Stimulated activated CD4-positive, alpha-beta T cell treated with anti-CD3 and anti-CD28 coated beads, Interleukin-4, amount 100 ng/mL, for 1 hour (primary cell): Measurements from ENCODE around the gene GRIP1.

ENCODE experiments used
- DNase-seq: peaks from one replicate; pipeline ENCODE4 v3.0.0-alpha.2; 2020

The GRIP1 gene

GRCh38 chr12:66365718-66366490 is 313.0 kb downstream of the GRIP1 start:
- DNase-seq = no peak

- no peak for DNase-seq
These were observed 317.2 kb downstream of the GRIP1 start for GRCh38 chr12:66361703-66362102.

DNA sequence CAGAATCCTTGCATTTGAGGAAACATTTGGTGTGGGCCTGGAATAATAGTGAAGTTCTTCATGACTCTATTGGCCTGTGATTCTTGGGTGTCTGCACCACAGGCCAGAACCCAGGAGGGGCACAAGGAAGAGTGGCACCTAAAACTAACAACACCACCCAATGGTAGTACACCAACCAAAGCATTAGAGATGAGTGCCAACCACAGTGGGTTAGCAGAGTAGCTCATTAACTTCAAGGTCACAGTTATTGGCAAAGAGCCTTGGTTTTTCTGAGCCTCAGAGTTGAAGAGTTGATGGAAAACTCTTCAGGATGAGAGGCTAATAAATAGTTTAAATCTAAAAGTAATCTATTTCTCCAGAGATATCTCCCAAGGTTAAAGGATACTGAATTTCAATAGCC is 319.6 kb downstream of the GRIP1 start:
- DNase-seq = no peak

DNA sequence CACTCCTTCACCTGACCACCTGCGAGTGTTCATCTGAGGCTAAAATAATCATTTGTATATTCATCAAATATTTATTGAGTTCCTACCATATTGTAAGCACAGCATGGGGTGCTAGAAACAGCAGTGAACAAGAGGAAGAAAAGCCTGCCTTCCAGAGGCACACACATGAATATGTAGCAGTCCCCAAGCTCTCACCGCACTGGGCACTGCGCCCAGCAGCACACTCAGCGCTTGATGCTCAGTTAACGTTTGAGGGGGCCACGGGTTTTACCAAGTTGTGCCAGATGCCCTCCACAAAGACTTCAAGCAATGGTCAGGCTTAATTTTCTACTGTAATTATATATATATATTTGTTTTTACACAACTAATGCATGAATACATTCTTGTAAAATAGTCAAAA is 324.6 kb downstream of the GRIP1 start:
- DNase-seq = no peak

DNA sequence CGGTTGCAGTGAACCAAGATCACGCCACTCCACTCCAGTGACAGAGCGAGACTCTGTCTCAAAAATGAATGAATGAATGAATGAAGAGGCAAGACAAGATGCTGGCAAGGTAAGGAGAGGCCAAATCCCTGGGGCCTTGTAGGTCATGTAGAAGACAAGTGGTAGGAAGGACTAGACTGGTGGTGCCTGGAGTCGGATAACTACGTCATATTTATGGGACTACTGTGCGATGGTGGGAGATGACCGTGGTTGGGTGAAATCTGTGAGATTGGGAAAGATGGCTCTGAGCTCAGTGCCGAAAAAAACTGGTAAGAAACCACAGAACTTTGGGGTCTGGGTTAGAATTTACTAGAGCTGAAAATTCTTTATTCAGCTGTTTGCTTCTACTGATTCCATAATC is 326.0 kb downstream of the GRIP1 start:
- DNase-seq = no peak

DNA sequence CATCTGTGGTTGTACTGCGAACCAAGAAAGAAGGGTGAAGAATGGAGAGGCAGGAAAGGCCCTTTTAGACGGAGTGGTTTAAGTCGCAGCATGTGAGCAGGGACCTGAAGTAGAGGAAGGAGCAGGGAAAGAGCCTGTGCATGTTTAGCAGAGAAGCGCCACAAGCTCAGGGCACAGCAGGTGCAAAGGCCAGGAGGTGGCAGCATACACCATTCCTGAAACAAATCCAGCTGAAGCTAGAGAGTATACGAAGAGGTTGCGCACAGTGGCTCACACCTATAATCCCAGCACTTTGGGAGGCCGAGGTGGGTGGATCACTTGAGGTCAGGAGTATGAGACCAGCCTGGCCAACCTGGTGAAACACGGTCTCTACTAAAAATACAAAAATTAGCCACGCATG is 326.7 kb downstream of the GRIP1 start:
- no peak for DNase-seq

DNA sequence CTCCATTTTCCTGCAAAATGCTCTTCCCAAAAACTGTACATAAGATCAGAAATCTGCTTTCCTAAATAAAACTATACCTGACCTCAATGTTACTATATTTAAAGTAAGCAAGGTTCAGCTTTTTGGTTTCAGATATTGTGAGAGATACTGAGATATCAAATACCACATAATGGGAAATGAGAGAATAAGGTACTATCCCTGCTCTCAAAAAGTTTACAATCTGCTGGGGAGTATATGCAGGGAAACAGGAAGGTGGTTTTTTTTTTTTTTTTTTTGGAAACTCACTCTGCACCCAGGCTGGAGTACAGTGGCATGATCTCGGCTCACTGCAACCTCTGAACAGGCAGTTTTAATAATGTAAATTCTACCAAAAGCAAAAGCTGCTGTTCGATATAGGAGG is 327.6 kb downstream of the GRIP1 start:
- no peak for DNase-seq

DNA sequence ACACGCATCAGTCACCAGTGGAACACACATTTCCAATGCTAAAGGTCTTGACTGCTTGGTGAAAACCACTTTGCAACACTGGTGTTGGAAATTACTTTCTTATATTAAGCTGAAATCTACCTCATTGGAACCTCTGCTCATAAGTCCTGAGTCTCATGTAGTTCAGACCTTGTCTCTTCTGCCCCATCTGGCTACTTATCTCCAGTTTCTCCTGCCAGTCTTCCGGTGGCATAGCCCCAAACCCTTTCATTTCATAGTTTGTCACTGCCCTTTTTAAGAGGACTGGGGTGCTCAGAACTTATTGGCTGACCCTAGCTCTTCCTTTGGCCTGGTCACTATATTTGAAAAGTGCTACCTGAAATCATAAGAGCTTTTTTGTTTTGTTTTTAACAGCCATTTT is 332.9 kb downstream of the GRIP1 start:
- DNase-seq = no peak

DNA sequence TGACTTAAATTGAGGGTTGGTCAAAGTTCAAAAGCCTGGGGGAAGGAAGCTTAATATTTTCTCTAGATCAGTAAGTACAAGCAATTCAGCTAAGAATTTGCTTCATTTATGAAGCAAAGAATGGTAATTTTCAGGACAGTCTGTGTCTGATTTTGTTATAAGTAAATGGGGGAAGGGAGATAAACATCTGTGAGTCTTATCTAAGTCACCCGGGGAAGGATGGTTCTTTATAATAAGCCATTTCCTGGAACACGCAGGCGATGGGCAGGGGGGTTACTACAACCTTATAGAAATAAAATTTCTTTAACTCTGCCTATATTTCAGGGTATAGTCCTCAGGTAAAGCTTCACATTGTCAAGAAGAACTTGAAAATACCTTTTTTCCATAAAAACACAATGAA is 333.7 kb downstream of the GRIP1 start:
- DNase-seq = no peak

DNA sequence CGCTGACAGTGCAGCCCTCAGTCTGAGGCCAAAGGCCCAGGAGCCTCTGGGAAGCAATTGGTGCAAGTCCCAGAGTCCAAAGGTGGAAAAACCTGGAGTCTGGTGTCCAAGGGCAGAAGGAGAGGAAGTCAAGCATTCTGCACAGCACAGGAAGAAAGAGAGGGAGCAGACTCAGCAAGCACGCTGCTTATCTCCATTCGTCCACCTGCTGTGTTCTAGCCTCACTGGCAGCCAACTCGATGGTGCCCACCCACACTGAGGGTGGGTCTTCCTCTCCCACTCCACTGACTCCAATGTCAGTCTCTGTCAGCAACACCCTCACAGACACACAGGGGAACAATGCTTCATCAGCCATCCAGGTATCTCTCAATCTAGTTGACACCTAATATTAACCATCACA is 337.8 kb downstream of the GRIP1 start:
- DNase-seq = no peak

GRCh38 chr12:66340131-66340530 is 338.7 kb downstream of the GRIP1 start:
- DNase-seq = no peak

GRCh38 chr12:66337381-66338010 is 341.4 kb downstream of the GRIP1 start:
- DNase-seq = no peak

DNA sequence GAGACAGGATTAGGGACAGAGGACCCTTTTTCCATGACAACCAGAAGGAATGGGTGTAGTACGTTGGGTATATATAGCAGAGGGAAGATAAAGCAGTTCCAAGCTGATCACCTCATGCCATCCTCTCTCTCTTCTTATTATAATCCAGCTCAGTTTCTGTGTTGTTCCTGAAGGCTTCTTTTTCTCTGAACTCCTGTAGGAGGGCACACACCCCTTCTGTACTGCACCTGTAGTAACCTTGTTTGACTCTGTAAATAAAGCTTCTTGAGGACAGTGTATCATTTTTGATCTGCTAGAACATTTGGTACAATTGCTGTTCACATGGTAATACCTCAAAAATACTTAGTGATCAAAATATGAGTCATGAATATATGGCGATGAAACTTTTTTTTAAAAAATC is 343.1 kb downstream of the GRIP1 start:
- DNase-seq = no peak

GRCh38 chr12:66331814-66332213 is 347.1 kb downstream of the GRIP1 start:
- no peak for DNase-seq

DNA sequence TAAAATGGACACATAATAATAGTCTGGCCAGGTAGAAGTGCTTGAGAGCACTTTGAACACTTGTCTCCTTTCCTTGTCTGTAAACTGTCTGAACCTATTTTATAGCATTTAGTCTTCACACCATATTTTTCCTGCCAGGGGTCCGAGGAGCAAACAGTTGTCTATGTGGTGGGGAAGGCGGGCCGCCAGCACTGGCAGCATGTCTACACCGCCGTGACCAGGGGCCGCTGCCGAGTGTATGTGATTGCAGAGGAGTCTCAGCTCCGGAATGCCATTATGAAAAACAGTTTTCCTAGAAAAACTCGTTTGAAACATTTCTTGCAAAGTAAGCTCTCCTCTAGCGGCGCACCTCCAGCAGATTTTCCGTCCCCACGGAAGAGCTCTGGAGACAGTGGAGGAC is 347.9 kb downstream of the GRIP1 start:
- no peak for DNase-seq

GRCh38 chr12:66329941-66330340 is 348.9 kb downstream of the GRIP1 start:
- no peak for DNase-seq

DNA sequence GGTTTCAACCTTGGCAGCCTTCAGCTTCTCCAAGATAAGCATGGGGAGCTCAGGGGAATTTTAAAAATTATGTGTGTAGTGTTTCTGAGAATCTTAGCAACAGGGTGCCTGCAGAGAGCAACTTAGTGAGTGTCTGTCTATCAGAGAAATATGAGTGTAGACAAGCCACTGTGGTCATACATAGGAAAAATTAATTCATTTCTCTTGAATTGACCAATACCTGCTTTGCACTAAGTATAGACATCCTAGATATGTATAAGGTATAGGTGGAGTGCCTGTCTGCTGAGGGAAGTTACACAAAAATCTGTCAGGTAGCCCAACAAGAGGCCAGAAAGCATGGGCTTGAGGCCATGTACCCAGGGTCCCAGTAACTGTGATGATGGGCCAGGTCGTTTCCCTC is 355.9 kb downstream of the GRIP1 start:
- DNase-seq = no peak

GRCh38 chr12:66321435-66321834 is 357.4 kb downstream of the GRIP1 start:
- DNase-seq = no peak

DNA sequence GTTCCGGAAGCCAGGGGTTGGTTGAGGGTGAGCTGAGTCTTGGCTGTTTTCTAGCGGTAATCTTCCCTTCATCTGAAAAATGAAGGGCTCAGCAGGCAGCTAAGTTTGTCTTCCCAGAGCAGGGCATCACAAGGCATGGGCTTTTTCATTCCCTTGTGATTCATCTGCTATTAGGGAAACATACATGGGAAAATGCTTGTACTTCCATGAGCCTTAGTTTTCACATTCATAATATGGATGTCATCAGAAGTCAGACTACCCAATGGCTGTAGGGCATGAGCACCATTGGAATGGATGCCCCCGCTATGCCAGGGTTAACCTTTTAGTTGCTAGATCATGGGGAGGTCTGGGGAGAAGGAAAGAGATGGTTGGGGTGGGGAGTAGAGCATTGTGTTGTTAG is 357.9 kb downstream of the GRIP1 start:
- no peak for DNase-seq

- no peak for DNase-seq
These were observed 359.5 kb downstream of the GRIP1 start for GRCh38 chr12:66319266-66319954.

GRCh38 chr12:66314278-66314677 is 364.6 kb downstream of the GRIP1 start:
- no peak for DNase-seq

DNA sequence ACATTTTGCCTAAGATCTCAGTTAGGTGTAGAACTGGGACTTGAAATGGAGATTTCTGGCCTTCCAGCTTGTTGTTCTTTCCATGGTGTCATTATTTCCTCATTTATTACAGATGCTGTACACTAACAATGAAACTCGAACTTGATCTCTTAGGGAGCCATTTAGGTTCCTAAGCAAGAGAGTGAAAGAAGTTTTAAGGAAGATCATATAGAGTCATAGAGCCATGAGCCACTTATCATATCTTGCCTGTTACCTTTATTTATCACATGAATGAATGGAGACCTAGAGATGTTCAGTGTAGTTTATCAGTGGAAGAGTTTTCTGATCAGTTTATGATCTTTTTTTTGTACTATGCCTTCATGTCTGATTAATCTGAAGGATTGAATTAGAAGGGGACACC is 366.7 kb downstream of the GRIP1 start:
- DNase-seq = no peak

GRCh38 chr12:66309606-66310005 is 369.3 kb downstream of the GRIP1 start:
- no peak for DNase-seq

- DNase-seq = no peak
These were observed 374.5 kb downstream of the GRIP1 start for GRCh38 chr12:66304296-66304900.
